H9 (cell line): ENCODE results near the gene CCR5. TPM values are rescaled to one million over a fixed set of nuclear protein-coding genes. Genes with fewer than 3 reads are reported as not detected.

Experiments
- DNase-seq: peaks from one replicate; pipeline ENCODE4 v3.0.0-alpha.2; 2017
- H2AFZ ChIP-seq: one replicate; pipeline ENCODE4 v1.6.1; 2013; ENCODE audit warnings: mild to moderate bottlenecking, low read length, control low read depth, moderate library complexity
- H2AK5ac ChIP-seq: 2 replicates; pipeline ENCODE4 v1.6.1; 2013; ENCODE audit warnings: low read length, control low read depth, mixed read lengths; ENCODE audit not compliant: insufficient read length
- H2BK120ac ChIP-seq: one replicate; pipeline ENCODE4 v1.6.1; 2013; ENCODE audit warnings: low read depth, mild to moderate bottlenecking, low read length, control low read depth, inconsistent platforms; ENCODE audit not compliant: poor library complexity, severe bottlenecking
- H2BK12ac ChIP-seq: 2 replicates; pipeline ENCODE4 v1.6.1; 2013; ENCODE audit warnings: low read length, control low read depth, mixed read lengths, low read depth; ENCODE audit not compliant: insufficient read length
- H2BK15ac ChIP-seq: 2 replicates; pipeline ENCODE4 v1.6.1; 2013; ENCODE audit warnings: low read depth, low read length, control low read depth
- H2BK20ac ChIP-seq: one replicate; pipeline ENCODE4 v1.6.1; 2013; ENCODE audit warnings: low read depth, mild to moderate bottlenecking, low read length, control low read depth, inconsistent platforms; ENCODE audit not compliant: poor library complexity, severe bottlenecking
- H2BK5ac ChIP-seq: 2 replicates; pipeline ENCODE4 v1.6.1; 2013; ENCODE audit warnings: low read length, control low read depth, mixed read lengths; ENCODE audit not compliant: insufficient read length
- H3K14ac ChIP-seq: 2 replicates; pipeline ENCODE4 v1.6.1; 2013; ENCODE audit warnings: low read length, control low read depth; ENCODE audit not compliant: insufficient read depth
- H3K18ac ChIP-seq: 2 replicates; pipeline ENCODE4 v1.6.1; 2013; ENCODE audit warnings: low read depth, mild to moderate bottlenecking, mixed read lengths, low read length, control low read depth; ENCODE audit not compliant: insufficient read length
- H3K23ac ChIP-seq: 2 replicates; pipeline ENCODE4 v1.6.1; 2013; ENCODE audit warnings: low read length, control low read depth, mixed read lengths, low read depth; ENCODE audit not compliant: insufficient read length
- H3K23me2 ChIP-seq: 2 replicates; pipeline ENCODE4 v1.6.1; 2013; ENCODE audit warnings: low read depth, mild to moderate bottlenecking, mixed read lengths, low read length, control low read depth; ENCODE audit not compliant: insufficient read length, poor library complexity, severe bottlenecking
- H3K27ac ChIP-seq: 2 replicates; pipeline ENCODE4 v1.5.1; 2013; ENCODE audit warnings: low read length, control low read depth, mixed read lengths, low read depth; ENCODE audit not compliant: insufficient read length
- H3K27me3 ChIP-seq: 2 replicates; pipeline ENCODE4 v1.6.1; 2013; ENCODE audit warnings: low read length, control low read depth, inconsistent platforms; ENCODE audit not compliant: insufficient read depth
- H3K4ac ChIP-seq: 2 replicates; pipeline ENCODE4 v1.6.1; 2013; ENCODE audit warnings: low read depth, mild to moderate bottlenecking, control low read depth, inconsistent platforms, low read length, moderate library complexity
- H3K4me1 ChIP-seq: 2 replicates; pipeline ENCODE4 v1.6.1; 2013; ENCODE audit warnings: low read length, control low read depth, inconsistent platforms; ENCODE audit not compliant: insufficient read depth
- H3K4me2 ChIP-seq: 2 replicates; pipeline ENCODE4 v1.6.1; 2013; ENCODE audit warnings: low read length, control low read depth, mixed read lengths; ENCODE audit not compliant: insufficient read length, insufficient read depth
- H3K56ac ChIP-seq: 2 replicates; pipeline ENCODE4 v1.6.1; 2013; ENCODE audit warnings: low read depth, mild to moderate bottlenecking, mixed read lengths, low read length, control low read depth; ENCODE audit not compliant: insufficient read length
- H3K79me1 ChIP-seq: 2 replicates; pipeline ENCODE4 v1.6.1; 2013; ENCODE audit warnings: low read depth, mild to moderate bottlenecking, moderate library complexity, low read length, control low read depth, inconsistent platforms; ENCODE audit not compliant: insufficient read depth, poor library complexity, severe bottlenecking
- H3K79me2 ChIP-seq: 2 replicates; pipeline ENCODE4 v1.6.1; 2013; ENCODE audit warnings: low read length, control low read depth, inconsistent platforms; ENCODE audit not compliant: insufficient read depth
- H3K9ac ChIP-seq: 2 replicates; pipeline ENCODE4 v1.6.1; 2013; ENCODE audit warnings: low read length, control low read depth, mixed read lengths; ENCODE audit not compliant: insufficient read length; ENCODE audit errors: extremely low read depth
- H3K9me3 ChIP-seq: one replicate; pipeline ENCODE4 v1.6.1; 2013; ENCODE audit warnings: low read depth, low read length, inconsistent platforms; ENCODE audit not compliant: control insufficient read depth
- H3T11ph ChIP-seq: one replicate; pipeline ENCODE4 v1.6.1; 2013; ENCODE audit warnings: mild to moderate bottlenecking, low read length, control low read depth, inconsistent platforms
- H4K20me1 ChIP-seq: one replicate; pipeline ENCODE4 v1.6.1; 2013; ENCODE audit not compliant: control insufficient read depth, insufficient read length, insufficient read depth
- H4K5ac ChIP-seq: 2 replicates; pipeline ENCODE4 v1.6.1; 2013; ENCODE audit warnings: low read depth, mild to moderate bottlenecking, mixed read lengths, low read length, control low read depth; ENCODE audit not compliant: insufficient read length
- H4K8ac ChIP-seq: replicated peaks from 2 replicates; pipeline ENCODE4 v1.6.1; 2013; ENCODE audit warnings: low read length, control low read depth, mixed read lengths, low read depth; ENCODE audit not compliant: insufficient read length
- H4K91ac ChIP-seq: 2 replicates; pipeline ENCODE4 v1.6.1; 2013; ENCODE audit warnings: low read depth, mild to moderate bottlenecking, moderate library complexity, mixed read lengths, low read length, control low read depth; ENCODE audit not compliant: insufficient read length
- H3K27ac Mint-ChIP-seq, 3 experiments: 2 replicates in 2 of 3; 3 replicates in 1 of 3; pipeline ENCODE4 v1.8.0; 2020 to 2021; ENCODE audit warnings: mixed read lengths in 3 of 3, mild to moderate bottlenecking in 1 of 3, moderate library complexity in 1 of 3
- H3K27me3 Mint-ChIP-seq: 2 replicates; pipeline ENCODE4 v1.8.0; 2021; ENCODE audit warnings: low read depth, mild to moderate bottlenecking, moderate library complexity, mixed read lengths
- H3K36me3 Mint-ChIP-seq, 3 experiments: 2 replicates in 2 of 3; 3 replicates in 1 of 3; pipeline ENCODE4 v1.8.0; 2020 to 2021; ENCODE audit warnings: low read depth in 3 of 3, mixed read lengths in 3 of 3; ENCODE audit not compliant: insufficient read depth in 1 of 3
- H3K4me1 Mint-ChIP-seq, 2 experiments: 2 replicates each; pipeline ENCODE4 v1.8.0; 2020; ENCODE audit warnings: mixed read lengths in 2 of 2
- H3K4me3 Mint-ChIP-seq, 2 experiments: 2 replicates in 1 of 2; 3 replicates in 1 of 2; pipeline ENCODE4 v1.8.0; 2020 to 2021; ENCODE audit warnings: mild to moderate bottlenecking in 2 of 2, mixed read lengths in 2 of 2, moderate library complexity in 1 of 2
- H3K9me3 Mint-ChIP-seq, 2 experiments: 2 replicates in 1 of 2; 3 replicates in 1 of 2; pipeline ENCODE4 v1.8.0; 2020; ENCODE audit warnings: mild to moderate bottlenecking in 2 of 2, mixed read lengths in 2 of 2, moderate library complexity in 1 of 2
- CTCF ChIP-seq: fragments of 200-600 bp; sonication (generic); conservative IDR thresholded peaks from 3 replicates; pipeline ENCODE4 v1.8.0; 2021; ENCODE audit warnings: antibody characterized with exemption, mild to moderate bottlenecking
- WGBS: extraction: QIAGEN DNeasy Blood & Tissue Kit; methylation state at CpG from one replicate; pipeline ENCODE4 v1.1.7; 2013; ENCODE audit warnings: missing lambda C conversion rate, low lambda C conversion rate, mixed read lengths; ENCODE audit not compliant: insufficient read length; ENCODE audit errors: extremely low coverage; 5-methylcytosine and 5-hydroxymethylcytosine counted together
- total RNA-seq: library from RNA; stranded (reverse); gene quantifications from 2 replicates; pipeline ENCODE4 v1.2.1, GENCODE V29; 2021

Gene CCR5
- total RNA-seq, 1 experiment from 2014 or later: not detected

- H3K79me1 ChIP-seq: no peaks in the 10 kb centered on the region
- TF ChIP-seq CTCF: no peak
- H2BK15ac ChIP-seq: no peak overlapping the region
- H2BK20ac ChIP-seq: no peak overlapping the region
- H4K20me1 ChIP-seq: no peaks in the 10 kb centered on the region
- no peaks in the 10 kb centered on the region for H3K79me2 ChIP-seq
- H2BK120ac ChIP-seq: no peak overlapping the region
- no peak overlapping the region for H4K5ac ChIP-seq
- no peak overlapping the region for H2BK5ac ChIP-seq
- Mint-ChIP-seq H3K27me3 (peaks cover 17% of the 10 kb centered on the region), H3K4me3 (no peak overlapping the region), H3K36me3 (no peaks in the 10 kb centered on the region), H3K27ac (no peak overlapping the region), H3K9me3 (no peaks in the 10 kb centered on the region), H3K4me1 (peaks cover 14 to 16% of the 10 kb centered on the region in 2 experiments)
- H2AK5ac ChIP-seq: no peak overlapping the region
- H2BK12ac ChIP-seq: no peak overlapping the region
- H3K4me2 ChIP-seq: no peak overlapping the region
- no peak overlapping the region for H3K9ac ChIP-seq
- no peak overlapping the region for H3K23ac ChIP-seq
- WGBS: no CpG with 5 or more reads among the region's 2 CpGs
- no peak for DNase-seq
- no peak overlapping the region for H2AFZ ChIP-seq
- H3K14ac ChIP-seq: no peak overlapping the region
- peaks cover 7% of the 10 kb centered on the region for H3K4me1 ChIP-seq
- H3T11ph ChIP-seq: no peak overlapping the region
- no peak overlapping the region for H3K27ac ChIP-seq
- H3K56ac ChIP-seq: no peak overlapping the region
- H3K4ac ChIP-seq: no peak overlapping the region
- H3K23me2 ChIP-seq: peaks cover 2% of the 10 kb centered on the region
- H4K91ac ChIP-seq: no peak overlapping the region
- H3K18ac ChIP-seq: no peak overlapping the region
- no peaks in the 10 kb centered on the region for H3K27me3 ChIP-seq
- no peak overlapping the region for H4K8ac ChIP-seq
- no peaks in the 10 kb centered on the region for H3K9me3 ChIP-seq
Observed at GRCh38 chr3:46375218-46375617, 4.5 kb downstream of the CCR5 start.
